ENCODE data around the gene PDSS2. TPM values are rescaled to one million over a fixed set of nuclear protein-coding genes. Genes with fewer than 3 reads are reported as not detected.

PDSS2 gene
- total RNA-seq, 1 donor from 2014 or later, result 12.4 TPM

GRCh38 chr6:107275330-107275865 is 184.0 kb downstream of the PDSS2 start:
- H3K36me3 Mint-ChIP-seq (ENCODE audit: unreplicated experiment), result no peaks in the 10 kb centered on the region
- no peaks in the 10 kb centered on the region for H3K27me3 Mint-ChIP-seq (ENCODE audit: unreplicated experiment)
- H3K4me1 Mint-ChIP-seq (ENCODE audit: unreplicated experiment), result peaks cover 2% of the 10 kb centered on the region
- DNase-seq (ENCODE audit: extremely low spot score, unreplicated experiment), result no peak
- H3K9me3 Mint-ChIP-seq (ENCODE audit: unreplicated experiment), result no peaks in the 10 kb centered on the region
- no peak for TF ChIP-seq CTCF (IDR thresholded peaks at IDR 0.05)
- H3K27ac Mint-ChIP-seq (ENCODE audit: unreplicated experiment), result no peak overlapping the region
- H3K4me3 Mint-ChIP-seq (ENCODE audit: unreplicated experiment), result no peak overlapping the region

- no peaks in the 10 kb centered on the region for H3K36me3 Mint-ChIP-seq (ENCODE audit: unreplicated experiment)
- DNase-seq (ENCODE audit: extremely low spot score, unreplicated experiment), result no peak
- H3K4me1 Mint-ChIP-seq (ENCODE audit: unreplicated experiment), result peaks cover 2% of the 10 kb centered on the region
- H3K4me3 Mint-ChIP-seq (ENCODE audit: unreplicated experiment), result no peak overlapping the region
- no peaks in the 10 kb centered on the region for H3K27me3 Mint-ChIP-seq (ENCODE audit: unreplicated experiment)
- no peaks in the 10 kb centered on the region for H3K9me3 Mint-ChIP-seq (ENCODE audit: unreplicated experiment)
- H3K27ac Mint-ChIP-seq (ENCODE audit: unreplicated experiment), result no peak overlapping the region
- no peak for TF ChIP-seq CTCF (IDR thresholded peaks at IDR 0.05)
Observed at GRCh38 chr6:107274288-107274687, 185.1 kb downstream of the PDSS2 start.

GRCh38 chr6:107272246-107272645 is 187.1 kb downstream of the PDSS2 start:
- Mint-ChIP-seq H3K27me3 (ENCODE audit: unreplicated experiment) (no peaks in the 10 kb centered on the region), H3K36me3 (ENCODE audit: unreplicated experiment) (no peaks in the 10 kb centered on the region), H3K9me3 (ENCODE audit: unreplicated experiment) (no peaks in the 10 kb centered on the region), H3K4me1 (ENCODE audit: unreplicated experiment) (no peaks in the 10 kb centered on the region), H3K4me3 (ENCODE audit: unreplicated experiment) (no peak overlapping the region), H3K27ac (ENCODE audit: unreplicated experiment) (no peak overlapping the region)
- TF ChIP-seq CTCF (IDR thresholded peaks at IDR 0.05), result no peak
- DNase-seq (ENCODE audit: extremely low spot score, unreplicated experiment), result no peak

- no peak for TF ChIP-seq CTCF (IDR thresholded peaks at IDR 0.05)
- H3K27ac Mint-ChIP-seq (ENCODE audit: unreplicated experiment), result no peak overlapping the region
- no peaks in the 10 kb centered on the region for H3K27me3 Mint-ChIP-seq (ENCODE audit: unreplicated experiment)
- no peak overlapping the region for H3K4me3 Mint-ChIP-seq (ENCODE audit: unreplicated experiment)
- no peaks in the 10 kb centered on the region for H3K36me3 Mint-ChIP-seq (ENCODE audit: unreplicated experiment)
- no peaks in the 10 kb centered on the region for H3K4me1 Mint-ChIP-seq (ENCODE audit: unreplicated experiment)
- no peaks in the 10 kb centered on the region for H3K9me3 Mint-ChIP-seq (ENCODE audit: unreplicated experiment)
- no peak for DNase-seq (ENCODE audit: extremely low spot score, unreplicated experiment)
Observed at GRCh38 chr6:107271208-107271790, 188.1 kb downstream of the PDSS2 start.

- Mint-ChIP-seq H3K4me3 (ENCODE audit: unreplicated experiment) (no peak overlapping the region), H3K9me3 (ENCODE audit: unreplicated experiment) (no peaks in the 10 kb centered on the region), H3K36me3 (ENCODE audit: unreplicated experiment) (no peaks in the 10 kb centered on the region), H3K4me1 (ENCODE audit: unreplicated experiment) (no peaks in the 10 kb centered on the region), H3K27ac (ENCODE audit: unreplicated experiment) (no peak overlapping the region), H3K27me3 (ENCODE audit: unreplicated experiment) (no peaks in the 10 kb centered on the region)
- TF ChIP-seq CTCF (IDR thresholded peaks at IDR 0.05), result no peak
- no peak for DNase-seq (ENCODE audit: extremely low spot score, unreplicated experiment)
Observed at GRCh38 chr6:107267634-107268033, 191.7 kb downstream of the PDSS2 start.

Data from osteocyte (in vitro differentiated cells).